ENCODE data around the gene FAM53A.
A peak's percentile ranks its signal among the peaks of the same experiment; 100 is the strongest.

FAM53A gene

GRCh38 chr4:1637580-1638271 is 46.4 kb downstream of the FAM53A start:
- no peak for DNase-seq

GRCh38 chr4:1636490-1637211 is 47.5 kb downstream of the FAM53A start:
- no peak for DNase-seq

- DNase-seq = no peak
Observed at GRCh38 chr4:1635464-1635863, 48.6 kb downstream of the FAM53A start.

- no peak for DNase-seq
Observed at GRCh38 chr4:1633993-1634392, 50.1 kb downstream of the FAM53A start.

- DNase-seq = no peak
Observed at GRCh38 chr4:1632109-1633104, 51.7 kb downstream of the FAM53A start.

GRCh38 chr4:1631136-1631535 is 53.0 kb downstream of the FAM53A start:
- DNase-seq = no peak

GRCh38 chr4:1630266-1630665 is 53.8 kb downstream of the FAM53A start:
- DNase-seq = no peak

- no peak for DNase-seq
Observed at GRCh38 chr4:1629699-1630083, 54.4 kb downstream of the FAM53A start.

- peak; percentile 8 for DNase-seq
Observed at GRCh38 chr4:1628892-1629698, 55.0 kb downstream of the FAM53A start.

- DNase-seq = no peak
Observed at GRCh38 chr4:1627417-1628313, 56.4 kb downstream of the FAM53A start.

- no peak for DNase-seq
Observed at GRCh38 chr4:1626941-1627340, 57.2 kb downstream of the FAM53A start.

- DNase-seq = no peak
Observed at GRCh38 chr4:1626151-1626550, 58.0 kb downstream of the FAM53A start.

- DNase-seq = no peak
Observed at GRCh38 chr4:1625600-1626138, 58.4 kb downstream of the FAM53A start.

- DNase-seq = no peak
Observed at GRCh38 chr4:1624519-1624910, 59.6 kb downstream of the FAM53A start.

- DNase-seq = no peak
Observed at GRCh38 chr4:1623821-1624518, 60.1 kb downstream of the FAM53A start.

GRCh38 chr4:1623400-1623799 is 60.7 kb downstream of the FAM53A start:
- no peak for DNase-seq

GRCh38 chr4:1622956-1623355 is 61.2 kb downstream of the FAM53A start:
- DNase-seq = no peak

- DNase-seq = no peak
Observed at GRCh38 chr4:1622238-1622637, 61.9 kb downstream of the FAM53A start.

- no peak for DNase-seq
Observed at GRCh38 chr4:1621526-1621925, 62.6 kb downstream of the FAM53A start.

- no peak for DNase-seq
Observed at GRCh38 chr4:1619151-1619672, 64.9 kb downstream of the FAM53A start.
